HEK293T (cell line): ENCODE measurements around the gene SYDE2.
"Not testable (repeated sequence)": the region's sequence is repeated elsewhere in the genome, so short reads cannot be mapped to it uniquely, and the experiment has no call there.

Experiments
- BHLHE40 ChIP-seq: fragments of 450-650 bp; IDR thresholded peaks from 2 replicates; pipeline ENCODE4 v1.6.1; 2016; ENCODE audit warnings: mild to moderate bottlenecking, moderate library complexity, borderline replicate concordance
- FOXA1 ChIP-seq: fragments of 450-650 bp; IDR thresholded peaks from 2 replicates; pipeline ENCODE4 v1.6.1; 2016; ENCODE audit warnings: mild to moderate bottlenecking
- FOXM1 ChIP-seq: fragments of 450-650 bp; IDR thresholded peaks from 2 replicates; pipeline ENCODE4 v1.6.1; 2017; ENCODE audit warnings: mild to moderate bottlenecking, borderline replicate concordance
- NFRKB ChIP-seq: fragments of 450-650 bp; IDR thresholded peaks from 2 replicates; pipeline ENCODE4 v1.6.1; 2016; ENCODE audit warnings: mild to moderate bottlenecking, moderate library complexity
- PKNOX1 ChIP-seq: fragments of 450-650 bp; IDR thresholded peaks from 2 replicates; pipeline ENCODE4 v1.6.1; 2016
- SP1 ChIP-seq: fragments of 450-650 bp; IDR thresholded peaks from 2 replicates; pipeline ENCODE4 v1.6.1; 2017
- SUZ12 ChIP-seq: fragments of 450-650 bp; IDR thresholded peaks from 2 replicates; pipeline ENCODE4 v1.6.1; 2016; ENCODE audit warnings: mild to moderate bottlenecking
- TARDBP ChIP-seq: fragments of 450-650 bp; IDR thresholded peaks from 2 replicates; pipeline ENCODE4 v1.6.1; 2016
- ZNF384 ChIP-seq: fragments of 450-650 bp; IDR thresholded peaks from 2 replicates; pipeline ENCODE4 v1.6.1; 2016

- TF ChIP-seq PKNOX1, NFRKB, SP1, FOXM1, TARDBP, SUZ12, BHLHE40, FOXA1, ZNF384: not testable (repeated sequence)
These were observed 54.4 kb downstream of the SYDE2 start for GRCh38 chr1:85146298-85146971.
